ENCODE measurements around the gene PHC1.

- TF ChIP-seq CTCF (IDR thresholded peaks at IDR 0.05) (no peak), POLR2A (IDR thresholded peaks at IDR 0.05) (no peak), EP300 (IDR thresholded peaks at IDR 0.05) (no peak)
Observed at GRCh38 chr12:8871068-8871467, 43.2 kb upstream of the PHC1 start.

Data from sigmoid colon (tissue), 4 donors.